Testis (tissue), 2 donors: ENCODE results near the gene KIAA0753.

Source experiments
- POLR2A ChIP-seq: fragments of 450-650 bp; IDR thresholded peaks from one replicate; pipeline ENCODE4 v1.6.1; 2017; ENCODE audit warnings: antibody characterized with exemption, mild to moderate bottlenecking, moderate library complexity
- TF ChIP-seq, protein P1 (sequence below), 3 experiments: fragments of 450-650 bp in 2 of 3; fragments of 200-600 bp in 1 of 3; sonication (generic) in 1 of 3; IDR thresholded peaks; one replicate each; pipeline ENCODE4 v1.5.1; 2016 to 2019; ENCODE audit warnings: antibody characterized with exemption in 3 of 3, mild to moderate bottlenecking in 2 of 3, moderate library complexity in 1 of 3

DNA sequence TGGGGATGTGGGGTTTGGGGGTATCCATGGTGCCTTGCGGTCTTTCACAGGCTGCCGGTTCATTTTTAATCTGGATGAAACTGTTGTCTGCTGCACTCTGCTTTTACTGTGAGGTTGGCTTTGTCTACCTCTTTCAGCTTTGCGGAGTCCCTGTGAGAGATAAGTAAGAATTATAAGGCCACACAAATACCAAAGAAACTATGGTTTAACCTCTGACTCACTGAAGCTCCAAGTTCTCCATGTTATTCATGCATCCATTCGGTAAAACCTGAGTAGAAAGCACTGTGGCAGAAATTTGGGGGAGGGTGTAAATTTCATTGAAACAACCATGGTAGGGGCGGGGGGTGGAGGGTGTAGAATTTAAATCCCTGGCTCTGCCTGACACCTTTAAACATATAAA is 30.5 kb downstream of the KIAA0753 start:
- TF ChIP-seq, protein P1, sequence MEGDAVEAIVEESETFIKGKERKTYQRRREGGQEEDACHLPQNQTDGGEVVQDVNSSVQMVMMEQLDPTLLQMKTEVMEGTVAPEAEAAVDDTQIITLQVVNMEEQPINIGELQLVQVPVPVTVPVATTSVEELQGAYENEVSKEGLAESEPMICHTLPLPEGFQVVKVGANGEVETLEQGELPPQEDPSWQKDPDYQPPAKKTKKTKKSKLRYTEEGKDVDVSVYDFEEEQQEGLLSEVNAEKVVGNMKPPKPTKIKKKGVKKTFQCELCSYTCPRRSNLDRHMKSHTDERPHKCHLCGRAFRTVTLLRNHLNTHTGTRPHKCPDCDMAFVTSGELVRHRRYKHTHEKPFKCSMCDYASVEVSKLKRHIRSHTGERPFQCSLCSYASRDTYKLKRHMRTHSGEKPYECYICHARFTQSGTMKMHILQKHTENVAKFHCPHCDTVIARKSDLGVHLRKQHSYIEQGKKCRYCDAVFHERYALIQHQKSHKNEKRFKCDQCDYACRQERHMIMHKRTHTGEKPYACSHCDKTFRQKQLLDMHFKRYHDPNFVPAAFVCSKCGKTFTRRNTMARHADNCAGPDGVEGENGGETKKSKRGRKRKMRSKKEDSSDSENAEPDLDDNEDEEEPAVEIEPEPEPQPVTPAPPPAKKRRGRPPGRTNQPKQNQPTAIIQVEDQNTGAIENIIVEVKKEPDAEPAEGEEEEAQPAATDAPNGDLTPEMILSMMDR (IDR thresholded peaks at IDR 0.05), result no peak
- no peak for TF ChIP-seq POLR2A
